Loucy (cell line): Measurements from ENCODE around the gene CYB561A3.

Experiments
- H2AFZ ChIP-seq: fragments of 200-600 bp; sonication (generic); 2 replicates; pipeline ENCODE4 v1.6.0; 2016; ENCODE audit warnings: antibody characterized with exemption, mild to moderate bottlenecking, low read length, moderate library complexity
- H3F3A ChIP-seq: fragments of 200-600 bp; 2 replicates; pipeline ENCODE4 v1.6.0; 2016; ENCODE audit warnings: antibody characterized with exemption, low read depth, mild to moderate bottlenecking
- H3K27me3 ChIP-seq: fragments of 200-600 bp; sonication (generic); 2 replicates; pipeline ENCODE4 v1.6.1; 2014; ENCODE audit warnings: low read length, mild to moderate bottlenecking; ENCODE audit not compliant: insufficient read depth, poor library complexity, severe bottlenecking
- H3K36me3 ChIP-seq: fragments of 200-600 bp; sonication (generic); 2 replicates; pipeline ENCODE4 v1.6.1; 2016; ENCODE audit warnings: low read length; ENCODE audit not compliant: insufficient read depth
- H3K4me1 ChIP-seq: fragments of 200-600 bp; sonication (generic); 2 replicates; pipeline ENCODE4 v1.5.1; 2014; ENCODE audit warnings: low read length, mild to moderate bottlenecking; ENCODE audit not compliant: insufficient read depth, poor library complexity, severe bottlenecking
- H3K4me2 ChIP-seq: fragments of 200-600 bp; sonication (generic); 2 replicates; pipeline ENCODE4 v1.6.0; 2014; ENCODE audit warnings: antibody characterized with exemption, low read length, low read depth, mild to moderate bottlenecking; ENCODE audit not compliant: poor library complexity, severe bottlenecking
- H3K4me3 ChIP-seq: fragments of 200-600 bp; sonication (generic); 2 replicates; pipeline ENCODE4 v1.5.1; 2014; ENCODE audit warnings: low read length, mild to moderate bottlenecking, mixed read lengths; ENCODE audit not compliant: poor library complexity, severe bottlenecking
- H3K79me2 ChIP-seq: fragments of 200-600 bp; sonication (generic); 2 replicates; pipeline ENCODE4 v1.6.1; 2014; ENCODE audit warnings: low read length; ENCODE audit not compliant: insufficient read depth
- H3K9ac ChIP-seq: fragments of 200-600 bp; sonication (generic); 2 replicates; pipeline ENCODE4 v1.6.0; 2014; ENCODE audit warnings: mild to moderate bottlenecking, low read depth, low read length, moderate library complexity; ENCODE audit not compliant: poor library complexity, severe bottlenecking
- H3K9me2 ChIP-seq: fragments of 200-600 bp; sonication (generic); replicated peaks from 2 replicates; pipeline ENCODE4 v1.6.1; 2016; ENCODE audit warnings: low read depth, low read length, mixed read lengths
- H3K9me3 ChIP-seq: fragments of 200-600 bp; sonication (generic); 2 replicates; pipeline ENCODE4 v1.6.1; 2014; ENCODE audit warnings: mild to moderate bottlenecking, antibody characterized with exemption, low read length, low read depth; ENCODE audit not compliant: insufficient read depth
- H4K20me1 ChIP-seq: fragments of 200-600 bp; sonication (generic); 2 replicates; pipeline ENCODE4 v1.6.0; 2014; ENCODE audit warnings: antibody characterized with exemption, low read length, mild to moderate bottlenecking; ENCODE audit not compliant: insufficient read depth, poor library complexity, severe bottlenecking
- CTCF ChIP-seq: fragments of 200-600 bp; sonication (generic); conservative IDR thresholded peaks from 2 replicates; pipeline ENCODE4 v1.5.1; 2014; ENCODE audit warnings: mild to moderate bottlenecking, antibody characterized with exemption, low read length
- EZH2phosphoT487 ChIP-seq: fragments of 200-600 bp; IDR thresholded peaks from 2 replicates; pipeline ENCODE4 v1.6.1; 2018; ENCODE audit warnings: antibody characterized with exemption, mild to moderate bottlenecking, moderate library complexity, borderline replicate concordance

CYB561A3 gene

GRCh38 chr11:61404641-61405040, 43.0 kb upstream of the CYB561A3 start:
- Histone ChIP-seq H3K9ac (no peak overlapping the region), H3K27me3 (no peaks in the 10 kb centered on the region), H3F3A (peaks cover 3% of the 10 kb centered on the region; the same call in 1 of the 2 replicates), H3K79me2 (no peaks in the 10 kb centered on the region), H3K9me2 (no peaks in the 10 kb centered on the region), H2AFZ (no peak overlapping the region), H3K4me1 (no peaks in the 10 kb centered on the region), H3K9me3 (no peaks in the 10 kb centered on the region), H4K20me1 (peaks cover 5% of the 10 kb centered on the region), H3K4me2 (no peak overlapping the region), H3K36me3 (peaks cover 88% of the 10 kb centered on the region; the same call in 1 of the 2 replicates), H3K4me3 (no peak overlapping the region)
- no peak for TF ChIP-seq CTCF
- no peak for TF ChIP-seq EZH2phosphoT487

DNA sequence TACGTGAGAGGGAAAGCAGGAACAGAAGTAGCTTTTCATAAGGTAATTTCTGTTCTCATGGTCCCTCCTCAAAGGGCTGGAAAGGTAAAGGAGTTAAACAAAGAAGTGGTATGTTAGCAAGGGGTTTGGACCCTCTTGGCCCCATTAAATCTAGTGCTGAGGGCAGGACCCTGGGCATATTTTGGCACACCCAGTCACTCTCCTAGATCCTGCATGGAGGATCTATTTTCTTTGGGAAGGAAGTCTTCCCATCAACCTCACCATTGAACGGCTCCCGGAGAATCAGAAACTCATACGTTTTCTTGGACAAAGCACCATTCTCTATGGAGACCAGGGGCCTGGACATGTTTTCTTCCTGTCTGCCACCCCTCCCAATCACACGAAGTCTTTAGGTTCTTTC, 42.4 kb upstream of the CYB561A3 start:
- Histone ChIP-seq H3K4me3 (no peak overlapping the region), H3F3A (peaks cover 3% of the 10 kb centered on the region; the same call in 1 of the 2 replicates), H3K36me3 (peaks cover 84% of the 10 kb centered on the region; the same call in 1 of the 2 replicates), H3K27me3 (no peaks in the 10 kb centered on the region), H3K79me2 (no peaks in the 10 kb centered on the region), H3K9ac (no peak overlapping the region), H3K9me3 (no peaks in the 10 kb centered on the region), H3K9me2 (no peaks in the 10 kb centered on the region), H3K4me2 (no peak overlapping the region), H3K4me1 (no peaks in the 10 kb centered on the region), H4K20me1 (peaks cover 5% of the 10 kb centered on the region), H2AFZ (no peak overlapping the region)
- TF ChIP-seq EZH2phosphoT487 (no peak), CTCF (no peak)

DNA sequence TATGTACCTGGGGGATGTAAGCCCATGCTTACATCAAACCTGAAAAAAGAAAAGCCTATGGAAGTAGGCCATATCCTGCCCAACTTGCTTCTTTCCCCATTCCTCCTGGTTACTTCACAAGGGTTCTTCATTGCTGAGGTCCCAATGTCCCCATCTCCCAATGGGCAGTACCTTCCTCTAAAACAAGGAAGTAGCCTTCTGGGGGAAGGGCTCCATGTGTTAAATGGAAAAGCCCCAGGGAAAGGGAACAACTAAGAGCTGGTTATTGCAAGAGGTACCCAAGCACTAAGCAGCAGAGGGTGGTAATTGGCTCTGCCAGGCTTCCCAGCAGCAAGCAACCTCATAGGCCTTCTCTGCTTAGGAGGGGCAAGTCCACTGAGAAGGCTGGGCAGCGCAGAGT, 42.0 kb upstream of the CYB561A3 start:
- H4K20me1 ChIP-seq, result peaks cover 5% of the 10 kb centered on the region
- peaks cover 3% of the 10 kb centered on the region; the same call in 1 of the 2 replicates for H3F3A ChIP-seq
- no peak overlapping the region for H3K4me2 ChIP-seq

More for the DNA sequence above, 42.0 kb upstream of the CYB561A3 start:
- no peaks in the 10 kb centered on the region for H3K4me1 ChIP-seq
- no peaks in the 10 kb centered on the region for H3K27me3 ChIP-seq
- H3K9me3 ChIP-seq, result no peaks in the 10 kb centered on the region
- H3K9ac ChIP-seq, result no peak overlapping the region
- H2AFZ ChIP-seq, result no peak overlapping the region
- TF ChIP-seq EZH2phosphoT487, result no peak
- no peak for TF ChIP-seq CTCF
- H3K9me2 ChIP-seq, result no peaks in the 10 kb centered on the region
- H3K79me2 ChIP-seq, result no peaks in the 10 kb centered on the region
- H3K36me3 ChIP-seq, result peaks cover 80% of the 10 kb centered on the region; the same call in 1 of the 2 replicates
- H3K4me3 ChIP-seq, result no peak overlapping the region
